Epithelial cell of proximal tubule (primary cell): ENCODE data around the gene FRAS1. TPM values are rescaled to one million over a fixed set of nuclear protein-coding genes. Genes with fewer than 3 reads are reported as not detected.

Source experiments
- DNase-seq: peaks from one replicate; pipeline ENCODE4 v3.0.0-alpha.2; 2011; ENCODE audit warnings: low read depth
- H3K4me3 ChIP-seq: 2 replicates; pipeline ENCODE4 v1.5.1; 2011; ENCODE audit warnings: low read depth, mild to moderate bottlenecking, low read length
- CTCF ChIP-seq: conservative IDR thresholded peaks from 2 replicates; pipeline ENCODE4 v1.5.1; 2012; ENCODE audit warnings: low read depth, mild to moderate bottlenecking, low read length
- total RNA-seq: library from RNA; depleted of rRNA; stranded (reverse); fragments of >200 nt; gene quantifications from 2 replicates; pipeline ENCODE4 v1.2.3, GENCODE V29; 2015

The FRAS1 gene
- total RNA-seq, 1 donor from 2014 or later = 9.1 TPM

DNA sequence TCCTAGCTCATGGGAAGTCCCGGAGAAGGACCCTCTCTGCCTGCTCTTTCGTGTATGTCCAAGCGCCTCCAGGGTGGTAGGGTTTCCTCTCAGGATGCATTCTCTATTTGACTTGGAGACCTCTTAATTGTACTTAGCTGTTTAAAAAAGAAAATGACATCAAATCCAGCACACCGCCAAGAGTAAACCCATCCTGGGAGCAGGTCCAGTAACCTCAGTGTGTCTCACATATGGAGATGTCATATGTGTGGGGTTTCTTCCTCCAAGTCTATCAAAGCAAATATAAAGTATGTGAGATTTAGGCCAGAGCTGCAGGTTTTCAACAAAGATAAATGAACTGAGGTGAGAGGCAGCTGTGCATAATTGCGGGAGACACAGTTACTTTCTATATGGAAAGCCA, 285.0 kb downstream of the FRAS1 start:
- no peak overlapping the region for H3K4me3 ChIP-seq
- no peak for TF ChIP-seq CTCF
- no peak for DNase-seq

- no peak overlapping the region for H3K4me3 ChIP-seq
- DNase-seq = no peak
- no peak for TF ChIP-seq CTCF
Measured at GRCh38 chr4:78343682-78344081, 286.6 kb downstream of the FRAS1 start.

GRCh38 chr4:78345237-78345636, 288.1 kb downstream of the FRAS1 start:
- no peak overlapping the region for H3K4me3 ChIP-seq
- TF ChIP-seq CTCF = no peak
- no peak for DNase-seq

DNA sequence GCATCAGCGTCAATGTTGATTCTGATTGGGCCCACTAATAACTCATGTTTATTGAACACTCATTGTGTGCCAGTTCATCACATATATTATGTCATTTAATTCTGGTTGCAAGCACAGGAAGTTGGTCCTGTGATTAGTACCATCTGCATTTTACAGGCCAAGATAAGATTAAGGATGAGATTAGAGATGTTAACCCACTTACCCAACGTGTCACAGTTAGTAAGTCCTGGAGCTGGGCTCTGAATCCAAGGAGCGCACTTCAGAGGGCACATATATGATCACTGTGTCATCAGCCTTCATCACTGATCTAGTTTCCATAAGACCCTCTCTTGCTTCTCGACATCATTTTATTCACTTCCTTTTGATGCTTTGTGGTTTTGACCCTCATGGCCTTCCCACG, 289.1 kb downstream of the FRAS1 start:
- no peak for TF ChIP-seq CTCF
- no peak overlapping the region for H3K4me3 ChIP-seq
- no peak for DNase-seq

- TF ChIP-seq CTCF = no peak
- DNase-seq = no peak
- H3K4me3 ChIP-seq = no peak overlapping the region
Measured at GRCh38 chr4:78347527-78347926, 290.4 kb downstream of the FRAS1 start.

DNA sequence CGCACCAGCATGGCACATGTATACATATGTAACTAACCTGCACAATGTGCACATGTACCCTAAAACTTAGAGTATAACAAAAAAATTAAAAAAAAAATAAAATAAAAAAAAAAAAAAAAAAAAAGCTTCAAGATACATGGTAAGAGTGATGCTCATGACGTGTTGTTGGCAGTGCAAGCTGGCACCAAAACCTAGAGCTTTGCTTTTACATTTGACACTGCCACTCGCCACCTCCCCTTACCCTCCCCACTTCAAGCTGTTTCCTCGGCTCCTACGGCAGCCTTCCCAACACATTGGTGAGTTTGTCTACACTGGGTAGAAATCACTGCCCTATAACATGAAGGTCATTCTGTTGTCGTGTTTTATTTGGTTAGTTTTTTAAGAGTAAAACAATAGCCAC, 296.8 kb downstream of the FRAS1 start:
- H3K4me3 ChIP-seq = no peak overlapping the region
- no peak for DNase-seq
- no peak for TF ChIP-seq CTCF

GRCh38 chr4:78354782-78355181, 297.7 kb downstream of the FRAS1 start:
- DNase-seq = no peak
- no peak overlapping the region for H3K4me3 ChIP-seq
- no peak for TF ChIP-seq CTCF
